Measurements from ENCODE around the gene CCL25. TPM values are rescaled to one million over a fixed set of nuclear protein-coding genes. Genes with fewer than 3 reads are reported as not detected.

Gene CCL25
- total and polyA plus RNA-seq, 2 experiments from 2014 or later, result 0.52 to 0.73 TPM

DNA sequence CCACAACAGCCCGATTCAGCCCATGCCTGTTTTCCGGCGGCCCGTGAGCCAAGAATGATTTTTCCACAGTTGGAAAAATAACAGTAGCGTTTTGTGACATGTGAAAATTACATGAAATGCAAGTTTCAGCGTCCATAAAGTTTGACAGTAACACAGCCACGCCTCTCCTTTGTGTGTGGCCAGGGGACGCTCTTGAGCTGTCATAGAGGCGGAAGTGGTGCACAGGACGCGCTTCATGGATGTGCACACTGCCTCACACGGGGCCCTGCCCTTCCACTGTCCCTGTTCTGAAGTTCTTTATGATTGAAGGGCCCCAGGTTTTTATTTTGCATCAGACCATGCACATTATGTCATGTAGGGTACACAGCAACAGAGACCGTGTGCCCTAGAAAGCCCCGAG lies 34.8 kb upstream of the CCL25 start:
- Mint-ChIP-seq H3K9me3 (peaks cover 3% of the 10 kb centered on the region; the same call in 1 of the 3 replicates), H3K27me3 (ENCODE audit: insufficient read depth, low read depth, poor library complexity) (peaks cover 9% of the 10 kb centered on the region), H3K4me1 (no peaks in the 10 kb centered on the region), H3K4me3 (no peak overlapping the region), H3K36me3 (ENCODE audit: low read depth) (no peaks in the 10 kb centered on the region), H3K27ac (no peak overlapping the region; the same call in 1 of the 2 replicates)
- Histone ChIP-seq H3K4me2 (no peak overlapping the region), H3K27ac (ENCODE audit: low read depth) (no peak overlapping the region), H3K79me2 (replicated peaks; ENCODE audit: insufficient read depth) (no peaks in the 10 kb centered on the region), H3K36me3 (ENCODE audit: insufficient read depth) (no peaks in the 10 kb centered on the region), H3K9me2 (ENCODE audit: insufficient read depth) (no peaks in the 10 kb centered on the region), H2AFZ (no peak overlapping the region), H4K20me1 (replicated peaks; ENCODE audit: insufficient read depth) (no peaks in the 10 kb centered on the region), H3F3A (replicated peaks; ENCODE audit: low read depth) (0 out of 2 replicates have a peak, but pooled peaks cover 3% of the 10 kb centered on the region), H3K27me3 (ENCODE audit: insufficient read depth) (no peaks in the 10 kb centered on the region), H3K4me3 (no peak overlapping the region), H3K4me1 (ENCODE audit: insufficient read depth) (no peaks in the 10 kb centered on the region)
- TF ChIP-seq, protein P1, sequence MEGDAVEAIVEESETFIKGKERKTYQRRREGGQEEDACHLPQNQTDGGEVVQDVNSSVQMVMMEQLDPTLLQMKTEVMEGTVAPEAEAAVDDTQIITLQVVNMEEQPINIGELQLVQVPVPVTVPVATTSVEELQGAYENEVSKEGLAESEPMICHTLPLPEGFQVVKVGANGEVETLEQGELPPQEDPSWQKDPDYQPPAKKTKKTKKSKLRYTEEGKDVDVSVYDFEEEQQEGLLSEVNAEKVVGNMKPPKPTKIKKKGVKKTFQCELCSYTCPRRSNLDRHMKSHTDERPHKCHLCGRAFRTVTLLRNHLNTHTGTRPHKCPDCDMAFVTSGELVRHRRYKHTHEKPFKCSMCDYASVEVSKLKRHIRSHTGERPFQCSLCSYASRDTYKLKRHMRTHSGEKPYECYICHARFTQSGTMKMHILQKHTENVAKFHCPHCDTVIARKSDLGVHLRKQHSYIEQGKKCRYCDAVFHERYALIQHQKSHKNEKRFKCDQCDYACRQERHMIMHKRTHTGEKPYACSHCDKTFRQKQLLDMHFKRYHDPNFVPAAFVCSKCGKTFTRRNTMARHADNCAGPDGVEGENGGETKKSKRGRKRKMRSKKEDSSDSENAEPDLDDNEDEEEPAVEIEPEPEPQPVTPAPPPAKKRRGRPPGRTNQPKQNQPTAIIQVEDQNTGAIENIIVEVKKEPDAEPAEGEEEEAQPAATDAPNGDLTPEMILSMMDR (conservative IDR thresholded peaks at IDR 0.05; ENCODE audit: low read depth in 2 of 2), result peak; percentile 49 to 72
- TF ChIP-seq, protein P2, sequence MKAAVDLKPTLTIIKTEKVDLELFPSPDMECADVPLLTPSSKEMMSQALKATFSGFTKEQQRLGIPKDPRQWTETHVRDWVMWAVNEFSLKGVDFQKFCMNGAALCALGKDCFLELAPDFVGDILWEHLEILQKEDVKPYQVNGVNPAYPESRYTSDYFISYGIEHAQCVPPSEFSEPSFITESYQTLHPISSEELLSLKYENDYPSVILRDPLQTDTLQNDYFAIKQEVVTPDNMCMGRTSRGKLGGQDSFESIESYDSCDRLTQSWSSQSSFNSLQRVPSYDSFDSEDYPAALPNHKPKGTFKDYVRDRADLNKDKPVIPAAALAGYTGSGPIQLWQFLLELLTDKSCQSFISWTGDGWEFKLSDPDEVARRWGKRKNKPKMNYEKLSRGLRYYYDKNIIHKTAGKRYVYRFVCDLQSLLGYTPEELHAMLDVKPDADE (IDR thresholded peaks at IDR 0.05), result no peak
- TF ChIP-seq NANOG (IDR thresholded peaks at IDR 0.05; ENCODE audit: borderline replicate concordance) (no peak), JUNB (IDR thresholded peaks at IDR 0.05; ENCODE audit: unreplicated experiment) (no peak), STAT1 (IDR thresholded peaks at IDR 0.05; ENCODE audit: unreplicated experiment) (no peak), CREB1 (CRISPR knock-in tag; IDR thresholded peaks at IDR 0.05; ENCODE audit: low read depth) (no peak), POLR2AphosphoS5 (IDR thresholded peaks at IDR 0.05; ENCODE audit: low read depth) (no peak), ZNF331 (CRISPR knock-in tag; IDR thresholded peaks at IDR 0.05; ENCODE audit: low read depth) (no peak)
- TF ChIP-seq, protein P3, sequence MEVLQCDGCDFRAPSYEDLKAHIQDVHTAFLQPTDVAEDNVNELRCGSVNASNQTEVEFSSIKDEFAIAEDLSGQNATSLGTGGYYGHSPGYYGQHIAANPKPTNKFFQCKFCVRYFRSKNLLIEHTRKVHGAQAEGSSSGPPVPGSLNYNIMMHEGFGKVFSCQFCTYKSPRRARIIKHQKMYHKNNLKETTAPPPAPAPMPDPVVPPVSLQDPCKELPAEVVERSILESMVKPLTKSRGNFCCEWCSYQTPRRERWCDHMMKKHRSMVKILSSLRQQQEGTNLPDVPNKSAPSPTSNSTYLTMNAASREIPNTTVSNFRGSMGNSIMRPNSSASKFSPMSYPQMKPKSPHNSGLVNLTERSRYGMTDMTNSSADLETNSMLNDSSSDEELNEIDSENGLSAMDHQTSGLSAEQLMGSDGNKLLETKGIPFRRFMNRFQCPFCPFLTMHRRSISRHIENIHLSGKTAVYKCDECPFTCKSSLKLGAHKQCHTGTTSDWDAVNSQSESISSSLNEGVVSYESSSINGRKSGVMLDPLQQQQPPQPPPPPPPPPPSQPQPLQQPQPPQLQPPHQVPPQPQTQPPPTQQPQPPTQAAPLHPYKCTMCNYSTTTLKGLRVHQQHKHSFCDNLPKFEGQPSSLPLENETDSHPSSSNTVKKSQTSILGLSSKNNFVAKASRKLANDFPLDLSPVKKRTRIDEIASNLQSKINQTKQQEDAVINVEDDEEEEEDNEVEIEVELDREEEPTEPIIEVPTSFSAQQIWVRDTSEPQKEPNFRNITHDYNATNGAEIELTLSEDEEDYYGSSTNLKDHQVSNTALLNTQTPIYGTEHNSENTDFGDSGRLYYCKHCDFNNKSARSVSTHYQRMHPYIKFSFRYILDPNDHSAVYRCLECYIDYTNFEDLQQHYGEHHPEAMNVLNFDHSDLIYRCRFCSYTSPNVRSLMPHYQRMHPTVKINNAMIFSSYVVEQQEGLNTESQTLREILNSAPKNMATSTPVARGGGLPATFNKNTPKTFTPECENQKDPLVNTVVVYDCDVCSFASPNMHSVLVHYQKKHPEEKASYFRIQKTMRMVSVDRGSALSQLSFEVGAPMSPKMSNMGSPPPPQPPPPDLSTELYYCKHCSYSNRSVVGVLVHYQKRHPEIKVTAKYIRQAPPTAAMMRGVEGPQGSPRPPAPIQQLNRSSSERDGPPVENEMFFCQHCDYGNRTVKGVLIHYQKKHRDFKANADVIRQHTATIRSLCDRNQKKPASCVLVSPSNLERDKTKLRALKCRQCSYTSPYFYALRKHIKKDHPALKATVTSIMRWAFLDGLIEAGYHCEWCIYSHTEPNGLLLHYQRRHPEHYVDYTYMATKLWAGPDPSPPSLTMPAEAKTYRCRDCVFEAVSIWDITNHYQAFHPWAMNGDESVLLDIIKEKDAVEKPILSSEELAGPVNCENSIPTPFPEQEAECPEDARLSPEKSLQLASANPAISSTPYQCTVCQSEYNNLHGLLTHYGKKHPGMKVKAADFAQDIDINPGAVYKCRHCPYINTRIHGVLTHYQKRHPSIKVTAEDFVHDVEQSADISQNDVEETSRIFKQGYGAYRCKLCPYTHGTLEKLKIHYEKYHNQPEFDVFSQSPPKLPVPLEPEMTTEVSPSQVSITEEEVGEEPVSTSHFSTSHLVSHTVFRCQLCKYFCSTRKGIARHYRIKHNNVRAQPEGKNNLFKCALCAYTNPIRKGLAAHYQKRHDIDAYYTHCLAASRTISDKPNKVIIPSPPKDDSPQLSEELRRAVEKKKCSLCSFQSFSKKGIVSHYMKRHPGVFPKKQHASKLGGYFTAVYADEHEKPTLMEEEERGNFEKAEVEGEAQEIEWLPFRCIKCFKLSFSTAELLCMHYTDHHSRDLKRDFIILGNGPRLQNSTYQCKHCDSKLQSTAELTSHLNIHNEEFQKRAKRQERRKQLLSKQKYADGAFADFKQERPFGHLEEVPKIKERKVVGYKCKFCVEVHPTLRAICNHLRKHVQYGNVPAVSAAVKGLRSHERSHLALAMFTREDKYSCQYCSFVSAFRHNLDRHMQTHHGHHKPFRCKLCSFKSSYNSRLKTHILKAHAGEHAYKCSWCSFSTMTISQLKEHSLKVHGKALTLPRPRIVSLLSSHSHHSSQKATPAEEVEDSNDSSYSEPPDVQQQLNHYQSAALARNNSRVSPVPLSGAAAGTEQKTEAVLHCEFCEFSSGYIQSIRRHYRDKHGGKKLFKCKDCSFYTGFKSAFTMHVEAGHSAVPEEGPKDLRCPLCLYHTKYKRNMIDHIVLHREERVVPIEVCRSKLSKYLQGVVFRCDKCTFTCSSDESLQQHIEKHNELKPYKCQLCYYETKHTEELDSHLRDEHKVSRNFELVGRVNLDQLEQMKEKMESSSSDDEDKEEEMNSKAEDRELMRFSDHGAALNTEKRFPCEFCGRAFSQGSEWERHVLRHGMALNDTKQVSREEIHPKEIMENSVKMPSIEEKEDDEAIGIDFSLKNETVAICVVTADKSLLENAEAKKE (CRISPR knock-in tag; IDR thresholded peaks at IDR 0.05), result no peak
- peak; percentile 83 for ATAC-seq
- DNase-seq (ENCODE audit: low spot score), result peak; percentile 47
